CD4-positive, CD25-positive, alpha-beta regulatory T cell (primary cell): Measurements from ENCODE around the gene FCHO2. TPM values are rescaled to one million over a fixed set of nuclear protein-coding genes. Genes with fewer than 3 reads are reported as not detected.
A peak's percentile ranks its signal among the peaks of the same experiment; 100 is the strongest.

Source experiments
- ATAC-seq, 2 donors: fragments of 150-1000 bp; cut with Tn5 transposase; one replicate each; pipeline ENCODE4 v1.10.0; 2021; ENCODE audit warnings: low read depth in 2 of 2, moderate number of reproducible peaks in 2 of 2, moderate library complexity in 1 of 2
- DNase-seq, 3 donors: peaks; one replicate each; pipeline versions ENCODE4 v3.0.0 to v3.0.0-alpha.2; 2012 to 2022; ENCODE audit warnings: mixed read lengths in 1 of 3
- H3K27ac ChIP-seq: one replicate; pipeline ENCODE4 v1.7.0; 2013; ENCODE audit warnings: mild to moderate bottlenecking, low read length; ENCODE audit not compliant: insufficient read depth, poor library complexity, severe bottlenecking
- H3K27me3 ChIP-seq: one replicate; pipeline ENCODE4 v1.7.0; 2013; ENCODE audit warnings: low read length; ENCODE audit not compliant: control insufficient read depth, insufficient read depth
- H3K36me3 ChIP-seq: one replicate; pipeline ENCODE4 v1.7.0; 2013; ENCODE audit warnings: mild to moderate bottlenecking, low read length, moderate library complexity; ENCODE audit not compliant: control insufficient read depth, insufficient read depth
- H3K4me1 ChIP-seq: 2 replicates; pipeline ENCODE4 v1.7.0; 2013; ENCODE audit warnings: mild to moderate bottlenecking, low read length; ENCODE audit not compliant: insufficient read depth, control insufficient read depth, poor library complexity, severe bottlenecking
- H3K4me3 ChIP-seq: one replicate; pipeline ENCODE4 v1.7.0; 2013; ENCODE audit warnings: low read depth, mild to moderate bottlenecking, low read length, moderate library complexity
- H3K9me3 ChIP-seq, 2 experiments: 1 replicate in 1 of 2; 2 replicates in 1 of 2; pipeline ENCODE4 v1.7.0; 2013; ENCODE audit warnings: low read length in 2 of 2, mild to moderate bottlenecking in 1 of 2, moderate library complexity in 1 of 2; ENCODE audit not compliant: control insufficient read depth in 2 of 2
- H3K27ac Mint-ChIP-seq, 3 donors: one replicate each; pipeline ENCODE4 v1.8.0; 2020 to 2022; ENCODE audit warnings: mild to moderate bottlenecking in 3 of 3, mixed read lengths in 3 of 3, moderate library complexity in 2 of 3
- H3K27me3 Mint-ChIP-seq: one replicate; pipeline ENCODE4 v1.8.0; 2022; ENCODE audit warnings: mild to moderate bottlenecking, mixed read lengths
- H3K36me3 Mint-ChIP-seq: one replicate; pipeline ENCODE4 v1.8.0; 2020; ENCODE audit warnings: mixed read lengths
- H3K4me1 Mint-ChIP-seq, 4 donors: one replicate each; pipeline ENCODE4 v1.8.0; 2020 to 2022; ENCODE audit warnings: mixed read lengths in 4 of 4, mild to moderate bottlenecking in 1 of 4
- H3K4me3 Mint-ChIP-seq, 4 donors: one replicate each; pipeline ENCODE4 v1.8.0; 2020 to 2022; ENCODE audit warnings: mild to moderate bottlenecking in 4 of 4, mixed read lengths in 4 of 4, moderate library complexity in 3 of 4
- H3K9me3 Mint-ChIP-seq, 7 donors: one replicate each; pipeline ENCODE4 v1.8.0; 2020 to 2022; ENCODE audit warnings: mixed read lengths in 7 of 7, mild to moderate bottlenecking in 3 of 7, moderate library complexity in 2 of 7
- polyA plus RNA-seq, 4 donors: library from polyadenylated mRNA; unstranded; fragments of 300-500 nt; fragmentation: Illumina TruSeq; gene quantifications; one replicate each; pipeline ENCODE4 v1.2.3, GENCODE V29; 2021
- total RNA-seq: library from RNA; stranded (reverse); gene quantifications from one replicate; pipeline ENCODE4 v1.2.3, GENCODE V29; 2022

FCHO2 gene
- total and polyA plus RNA-seq, 5 donors from 2014 or later = 0.52 to 2.2 (median 0.92) TPM

GRCh38 chr5:73115399-73116051 lies 159.7 kb downstream of the FCHO2 start:
- no peaks in the 10 kb centered on the region for H3K36me3 ChIP-seq
- no peak overlapping the region for H3K4me3 ChIP-seq
- Mint-ChIP-seq H3K27ac (no peak overlapping the region), H3K9me3 (peaks cover 0 to 10% (median 0%) of the 10 kb centered on the region in 7 donors), H3K27me3 (peaks cover 55% of the 10 kb centered on the region), H3K4me3 (no peak overlapping the region), H3K36me3 (no peaks in the 10 kb centered on the region), H3K4me1 (peaks cover 0 to 7% (median 5%) of the 10 kb centered on the region in 4 donors)
- H3K9me3 ChIP-seq = no peaks in the 10 kb centered on the region
- no peak for ATAC-seq
- no peaks in the 10 kb centered on the region for H3K4me1 ChIP-seq
- no peak for DNase-seq
- peaks cover 22% of the 10 kb centered on the region for H3K27me3 ChIP-seq
- H3K27ac ChIP-seq = no peak overlapping the region

DNA sequence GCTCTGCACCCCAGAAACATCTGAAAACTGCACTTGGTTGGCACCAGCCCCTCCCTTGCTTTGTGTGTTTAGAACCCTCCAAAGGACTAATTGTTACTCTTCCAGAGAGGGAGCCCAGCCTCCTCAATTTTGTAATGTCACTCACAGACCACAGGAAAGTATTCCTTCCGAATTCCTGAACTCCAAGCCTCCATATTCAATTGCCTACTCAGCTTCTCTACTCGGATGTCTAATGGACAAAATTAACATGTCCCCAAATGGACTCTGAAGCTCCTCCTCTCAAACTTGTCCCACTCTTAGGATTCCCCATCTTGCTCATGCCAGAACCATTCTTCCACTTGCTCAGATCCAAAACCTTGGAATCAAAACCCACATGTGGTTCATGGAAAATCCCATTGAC lies 160.7 kb downstream of the FCHO2 start:
- no peak overlapping the region for H3K27ac ChIP-seq
- no peak for DNase-seq
- H3K27me3 Mint-ChIP-seq = peaks cover 64% of the 10 kb centered on the region
- no peak overlapping the region for H3K4me3 Mint-ChIP-seq
- H3K4me1 Mint-ChIP-seq = peaks cover 4 to 12% (median 9%) of the 10 kb centered on the region in 4 donors
- H3K36me3 ChIP-seq = no peaks in the 10 kb centered on the region
- peaks cover 30% of the 10 kb centered on the region for H3K27me3 ChIP-seq
- no peaks in the 10 kb centered on the region for H3K36me3 Mint-ChIP-seq
- H3K4me3 ChIP-seq = no peak overlapping the region
- no peak for ATAC-seq
- no peaks in the 10 kb centered on the region for H3K4me1 ChIP-seq
- no peaks in the 10 kb centered on the region for H3K9me3 ChIP-seq
- no peak overlapping the region for H3K27ac Mint-ChIP-seq
- peaks cover 0 to 10% (median 0%) of the 10 kb centered on the region in 7 donors for H3K9me3 Mint-ChIP-seq

DNA sequence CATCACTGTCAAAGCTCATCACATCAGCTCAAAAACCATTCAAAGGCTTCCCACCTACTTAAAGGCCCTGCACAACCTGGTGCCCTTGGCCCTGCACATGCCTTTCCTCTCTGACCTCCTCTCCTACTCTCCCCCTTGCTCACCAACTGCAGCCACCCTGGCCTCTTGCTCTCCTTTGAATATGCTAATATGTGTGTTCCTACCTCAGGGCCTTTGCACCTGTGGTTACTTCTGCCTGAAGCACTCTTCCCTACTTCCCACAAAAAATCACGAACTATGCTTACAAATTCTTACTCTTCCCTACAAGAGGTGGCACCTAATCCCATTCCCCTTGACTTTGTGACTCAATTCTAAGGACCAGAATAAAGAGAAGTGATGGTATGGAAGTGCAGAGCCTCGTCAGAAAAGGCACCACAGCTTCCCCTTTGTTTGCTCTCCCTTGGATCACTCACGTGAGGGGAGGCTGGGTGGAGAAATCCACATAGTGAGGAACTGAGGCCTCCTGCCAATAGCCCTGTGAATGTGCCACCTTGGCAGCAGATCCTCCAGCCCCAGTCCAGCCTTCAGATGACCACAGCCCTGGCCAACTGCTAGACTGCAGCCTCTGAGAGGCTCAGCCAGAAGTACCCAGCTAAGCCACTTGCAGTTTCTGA lies 161.4 kb downstream of the FCHO2 start:
- peaks cover 6 to 12% (median 10%) of the 10 kb centered on the region in 4 donors for H3K4me1 Mint-ChIP-seq
- peak overlapping the region in 1 of 3 donors; percentile 90 for H3K27ac Mint-ChIP-seq
- peaks cover 70% of the 10 kb centered on the region for H3K27me3 Mint-ChIP-seq
- no peak for ATAC-seq
- H3K27ac ChIP-seq = no peak overlapping the region
- H3K36me3 ChIP-seq = no peaks in the 10 kb centered on the region
- H3K27me3 ChIP-seq = peaks cover 33% of the 10 kb centered on the region
- no peak overlapping the region for H3K4me3 Mint-ChIP-seq
- DNase-seq = no peak
- no peaks in the 10 kb centered on the region for H3K9me3 ChIP-seq
- no peaks in the 10 kb centered on the region for H3K36me3 Mint-ChIP-seq
- H3K4me3 ChIP-seq = no peak overlapping the region
- H3K4me1 ChIP-seq = no peaks in the 10 kb centered on the region
- H3K9me3 Mint-ChIP-seq = peaks cover 0 to 10% (median 0%) of the 10 kb centered on the region in 7 donors

DNA sequence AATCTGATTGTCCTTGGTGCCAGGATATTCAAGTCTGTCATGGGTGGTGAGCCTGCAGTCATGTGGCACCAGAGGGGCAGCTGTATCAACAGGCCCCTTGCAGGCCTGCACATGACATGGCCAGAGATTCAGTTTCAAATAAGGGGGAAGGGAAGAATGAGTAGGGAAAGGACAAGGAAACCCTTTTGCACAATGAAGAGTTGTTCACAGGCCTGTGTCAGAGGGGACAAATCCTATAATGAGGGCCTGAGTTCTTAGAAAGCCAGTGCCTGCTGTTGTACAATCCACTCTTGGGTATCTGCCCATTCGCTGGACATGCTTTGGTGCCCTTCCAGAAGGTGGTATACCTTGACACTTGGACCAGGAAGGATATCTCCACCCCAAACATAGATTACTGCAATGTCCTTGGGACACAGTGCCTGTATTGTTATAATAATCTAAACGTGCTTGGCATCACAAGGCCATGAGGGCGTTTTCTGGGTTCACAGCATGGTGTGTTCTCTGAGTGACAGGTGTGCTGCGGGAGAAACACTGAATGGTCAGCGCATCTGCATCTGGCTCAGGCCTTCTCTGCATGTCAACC lies 162.6 kb downstream of the FCHO2 start:
- H3K27ac Mint-ChIP-seq = no peak overlapping the region
- H3K4me1 Mint-ChIP-seq = peaks cover 6 to 18% (median 9%) of the 10 kb centered on the region in 4 donors
- H3K9me3 Mint-ChIP-seq = peaks cover 0 to 6% (median 0%) of the 10 kb centered on the region in 7 donors
- H3K9me3 ChIP-seq = no peaks in the 10 kb centered on the region
- no peaks in the 10 kb centered on the region for H3K36me3 ChIP-seq
- peaks cover 30% of the 10 kb centered on the region for H3K27me3 ChIP-seq
- H3K36me3 Mint-ChIP-seq = no peaks in the 10 kb centered on the region
- H3K27me3 Mint-ChIP-seq = peaks cover 64% of the 10 kb centered on the region
- peaks cover 5% of the 10 kb centered on the region for H3K4me1 ChIP-seq
- no peak overlapping the region for H3K27ac ChIP-seq
- ATAC-seq (no peak), DNase-seq (no peak)
- H3K4me3 ChIP-seq = no peak overlapping the region
- no peak overlapping the region for H3K4me3 Mint-ChIP-seq

GRCh38 chr5:73119451-73120157 lies 163.8 kb downstream of the FCHO2 start:
- peaks cover 5% of the 10 kb centered on the region for H3K4me1 ChIP-seq
- ATAC-seq (no peak), DNase-seq (no peak)
- peaks cover 6 to 26% (median 10%) of the 10 kb centered on the region in 4 donors for H3K4me1 Mint-ChIP-seq
- no peak overlapping the region for H3K4me3 ChIP-seq
- H3K4me3 Mint-ChIP-seq = peak overlapping the region in 2 of 4 donors; percentile 33 to 65
- H3K27me3 Mint-ChIP-seq = peaks cover 69% of the 10 kb centered on the region
- H3K27ac ChIP-seq = no peak overlapping the region
- H3K36me3 Mint-ChIP-seq = no peaks in the 10 kb centered on the region
- H3K36me3 ChIP-seq = no peaks in the 10 kb centered on the region
- peaks cover 0 to 6% (median 0%) of the 10 kb centered on the region in 7 donors for H3K9me3 Mint-ChIP-seq
- peaks cover 30% of the 10 kb centered on the region for H3K27me3 ChIP-seq
- H3K9me3 ChIP-seq = no peaks in the 10 kb centered on the region
- H3K27ac Mint-ChIP-seq = no peak overlapping the region

DNA sequence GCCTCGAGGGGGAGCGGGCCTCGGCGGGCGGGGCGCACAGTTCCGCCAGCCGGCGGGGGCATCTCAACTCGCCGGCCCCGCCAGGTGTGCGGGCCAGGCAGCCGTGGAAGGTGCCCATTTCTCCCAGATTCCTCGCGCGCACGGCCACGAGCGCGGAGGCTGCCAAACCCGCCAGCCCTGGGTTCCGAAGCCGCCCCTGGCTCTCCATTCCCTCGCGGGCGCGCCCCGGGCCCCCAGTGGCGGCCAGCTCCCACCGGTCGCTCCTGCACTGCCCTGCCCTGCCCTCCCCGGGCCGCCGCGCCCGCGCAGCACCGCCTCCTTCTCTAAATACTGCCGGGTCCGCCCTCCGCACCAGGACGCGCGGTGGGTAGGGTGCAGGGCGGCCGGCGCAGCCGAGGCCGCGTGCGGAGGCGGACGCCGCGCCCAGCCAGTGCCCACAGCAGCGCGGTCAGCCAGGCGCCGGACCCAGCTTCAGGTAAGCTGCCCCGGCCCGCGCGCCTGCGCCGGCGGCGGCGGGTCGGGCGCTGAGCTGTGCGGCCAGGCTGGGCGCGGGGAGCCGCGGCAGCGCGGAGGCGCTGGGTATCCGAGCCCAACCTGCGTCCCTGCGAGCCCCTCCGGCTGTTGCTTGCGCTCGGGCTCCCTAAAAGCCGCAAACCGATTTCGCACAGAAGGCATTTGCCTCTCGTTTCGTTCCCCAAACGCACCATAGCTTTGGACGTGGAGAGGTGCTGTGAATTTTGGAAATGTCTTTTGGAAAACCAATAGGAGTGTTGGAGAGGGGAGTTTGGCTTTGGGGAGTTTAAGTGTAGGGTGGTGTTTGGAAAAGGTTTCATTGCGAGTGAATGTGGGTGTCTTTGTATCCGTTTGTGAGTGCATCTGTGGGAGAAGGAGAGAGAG lies 164.6 kb downstream of the FCHO2 start, which contains the start of gene TMEM171:
Gene TMEM171, plus strand, starts transcription at position 354 of the 897 bp plus-strand sequence. CDS start 2,799 bp downstream, outside the sequence.
- Mint-ChIP-seq H3K4me1 (peaks cover 6 to 26% (median 10%) of the 10 kb centered on the region in 4 donors), H3K4me3 (peak within 1 kb of the TSS in 2 of 4 donors; percentile 51 to 65), H3K36me3 (no peaks in the 10 kb centered on the region), H3K27ac (no peak within 1 kb of the TSS), H3K9me3 (peaks cover 0 to 6% (median 0%) of the 10 kb centered on the region in 7 donors), H3K27me3 (peaks cover 63% of the 10 kb centered on the region)
- DNase-seq (no peak), ATAC-seq (no peak)
- H3K4me3 ChIP-seq = no peak within 1 kb of the TSS
- no peak within 1 kb of the TSS for H3K27ac ChIP-seq
- H3K9me3 ChIP-seq = no peaks in the 10 kb centered on the region
- peaks cover 5% of the 10 kb centered on the region for H3K4me1 ChIP-seq
- H3K36me3 ChIP-seq = no peaks in the 10 kb centered on the region
- peaks cover 30% of the 10 kb centered on the region for H3K27me3 ChIP-seq

GRCh38 chr5:73121119-73121463 lies 165.2 kb downstream of the FCHO2 start:
- no peak for ATAC-seq
- H3K4me3 Mint-ChIP-seq = peak overlapping the region in 2 of 4 donors; percentile 17 to 51
- H3K27me3 Mint-ChIP-seq = peaks cover 66% of the 10 kb centered on the region
- H3K9me3 ChIP-seq = no peaks in the 10 kb centered on the region
- peaks cover 5% of the 10 kb centered on the region for H3K4me1 ChIP-seq
- H3K36me3 ChIP-seq = no peaks in the 10 kb centered on the region
- H3K36me3 Mint-ChIP-seq = no peaks in the 10 kb centered on the region
- H3K27ac ChIP-seq = no peak overlapping the region
- DNase-seq = no peak
- H3K4me3 ChIP-seq = no peak overlapping the region
- H3K27me3 ChIP-seq = peaks cover 33% of the 10 kb centered on the region
- no peak overlapping the region for H3K27ac Mint-ChIP-seq
- H3K9me3 Mint-ChIP-seq = peaks cover 0 to 6% (median 0%) of the 10 kb centered on the region in 7 donors
- H3K4me1 Mint-ChIP-seq = peaks cover 6 to 26% (median 10%) of the 10 kb centered on the region in 4 donors
